Endothelial cell of hepatic sinusoid (primary cell): Measurements from ENCODE around the gene CYP8B1.

Source experiments
- in situ Hi-C: cut with HindIII; loops from 2 replicates; pipeline ENCODE4 v1.10.0; 2017; ENCODE audit warnings: low sequenced_read_pairs

The CYP8B1 gene

GRCh38 chr3:42829628-42830436 is 45.8 kb downstream of the CYP8B1 start:
- in situ Hi-C loops, result no loop called here

DNA sequence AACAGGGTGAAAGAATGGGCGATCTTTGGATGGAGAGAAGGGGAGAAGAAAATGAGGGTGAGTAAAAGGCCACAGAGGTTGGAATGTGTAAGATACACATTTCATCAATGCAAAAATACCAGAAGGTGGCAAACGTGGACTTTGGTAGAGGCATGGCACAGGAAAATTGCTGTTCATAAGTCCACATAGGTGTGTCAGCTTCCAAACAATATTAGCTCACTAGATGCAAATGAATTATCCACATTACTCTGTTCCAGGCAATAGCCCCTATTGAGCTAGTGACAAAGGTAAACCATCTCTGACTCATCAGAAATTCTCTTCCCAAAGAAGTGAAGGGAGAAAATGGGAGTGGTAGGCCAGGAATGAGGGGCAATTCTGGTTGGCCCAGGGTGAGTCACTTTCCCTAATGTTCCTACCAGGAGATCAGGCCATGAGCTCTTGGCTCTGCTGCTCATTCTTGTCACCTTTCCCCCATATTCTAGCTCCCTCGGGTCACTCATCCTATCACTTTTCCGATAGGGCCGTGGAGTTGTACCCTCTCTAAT is 46.5 kb downstream of the CYP8B1 start:
- in situ Hi-C loops, result no loop called here

DNA sequence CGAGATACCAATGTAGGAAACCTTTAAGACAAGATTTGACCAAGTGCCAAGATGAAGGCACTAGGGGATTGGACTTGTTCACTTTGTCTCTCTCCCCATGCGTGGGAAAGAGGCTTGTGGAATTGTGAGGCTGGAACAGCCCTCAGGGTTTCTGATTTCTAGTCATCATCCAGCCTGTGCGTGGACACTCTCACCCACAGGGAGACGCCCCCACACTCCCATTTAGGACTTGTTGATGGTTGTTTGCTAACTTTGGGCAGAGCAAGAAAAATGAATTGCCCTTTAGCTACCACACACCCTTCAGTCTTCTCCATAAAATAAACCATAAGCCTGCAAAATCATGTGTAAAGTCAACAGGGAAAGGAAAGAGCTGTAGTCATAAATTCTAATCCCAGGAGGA is 48.0 kb downstream of the CYP8B1 start:
- in situ Hi-C loops, result no loop called here

- in situ Hi-C loops, result no loop called here
Observed at GRCh38 chr3:42827023-42827422, 48.7 kb downstream of the CYP8B1 start.

DNA sequence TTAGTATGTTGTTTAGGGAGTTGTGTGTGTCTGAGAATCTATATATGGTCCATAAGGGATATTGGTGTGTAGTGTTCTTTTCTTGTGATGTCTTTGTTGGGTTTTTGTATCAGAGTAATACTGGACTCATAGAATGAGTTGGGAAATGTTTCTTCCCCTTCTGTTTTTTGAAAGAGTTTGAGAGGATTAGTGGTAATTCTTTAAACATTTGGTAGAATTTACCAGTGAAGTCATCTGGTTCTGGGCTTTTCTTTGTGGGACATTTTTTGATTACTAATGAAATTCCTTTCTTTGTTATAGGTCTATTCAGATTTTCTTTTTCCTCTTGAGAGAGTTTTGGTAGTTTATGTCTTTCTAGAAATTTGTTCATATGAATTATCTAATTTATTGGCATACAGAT is 49.5 kb downstream of the CYP8B1 start:
- in situ Hi-C loops, result no loop called here

DNA sequence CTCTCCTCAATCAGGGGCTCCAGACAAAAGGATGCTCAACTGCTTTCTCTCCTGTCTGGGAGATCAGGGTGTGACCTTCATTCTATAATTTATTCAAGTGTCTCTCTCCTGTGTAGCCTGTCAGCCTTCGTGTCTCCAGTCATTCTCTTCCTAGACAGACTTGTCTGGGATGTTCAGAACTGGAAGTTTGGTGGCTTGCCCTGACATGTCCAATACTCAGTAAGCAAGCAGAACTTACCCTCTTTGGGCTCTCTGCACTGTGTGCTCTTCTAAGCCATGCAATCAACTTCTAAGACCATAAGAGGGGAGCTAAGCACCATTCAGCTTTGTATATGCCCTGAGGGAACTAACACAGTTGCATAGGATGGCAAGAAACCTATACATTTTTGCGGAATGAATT is 52.3 kb downstream of the CYP8B1 start:
- in situ Hi-C loops, result no loop called here

GRCh38 chr3:42822828-42823227 is 52.9 kb downstream of the CYP8B1 start:
- in situ Hi-C loops, result no loop called here
